ENCODE results near the gene MEGF8. TPM values are rescaled to one million over a fixed set of nuclear protein-coding genes. Genes with fewer than 3 reads are reported as not detected.

The MEGF8 gene
- total RNA-seq, 1 experiment from 2014 or later, result 7.7 TPM

- Histone ChIP-seq H3F3A (ENCODE audit: low read length, unreplicated experiment) (no peaks in the 10 kb centered on the region), H3K9me2 (replicated peaks; ENCODE audit: low read length) (no peaks in the 10 kb centered on the region), H3K36me3 (ENCODE audit: low read depth, low read length) (no peaks in the 10 kb centered on the region), H3K4me2 (ENCODE audit: low read length) (no peak overlapping the region), H4K20me1 (ENCODE audit: low read length) (no peaks in the 10 kb centered on the region), H3K27ac (ENCODE audit: low read length) (no peak overlapping the region), H3K4me3 (ENCODE audit: low read length) (no peak overlapping the region), H3K79me2 (ENCODE audit: low read length) (no peaks in the 10 kb centered on the region), H2AFZ (ENCODE audit: low read length) (no peak overlapping the region), H3K9ac (ENCODE audit: low read length) (no peak overlapping the region), H3K27me3 (ENCODE audit: low read length) (no peaks in the 10 kb centered on the region), H3K9me3 (ENCODE audit: low read length) (no peaks in the 10 kb centered on the region), H3K4me1 (ENCODE audit: insufficient read depth, low read length) (no peaks in the 10 kb centered on the region)
- DNase-seq (no peak), ATAC-seq (no peak)
- ChIA-PET POLR2A (ENCODE audit: unreplicated experiment) (no interaction called here), CTCF (no interaction called here)
- TF ChIP-seq, protein P1, sequence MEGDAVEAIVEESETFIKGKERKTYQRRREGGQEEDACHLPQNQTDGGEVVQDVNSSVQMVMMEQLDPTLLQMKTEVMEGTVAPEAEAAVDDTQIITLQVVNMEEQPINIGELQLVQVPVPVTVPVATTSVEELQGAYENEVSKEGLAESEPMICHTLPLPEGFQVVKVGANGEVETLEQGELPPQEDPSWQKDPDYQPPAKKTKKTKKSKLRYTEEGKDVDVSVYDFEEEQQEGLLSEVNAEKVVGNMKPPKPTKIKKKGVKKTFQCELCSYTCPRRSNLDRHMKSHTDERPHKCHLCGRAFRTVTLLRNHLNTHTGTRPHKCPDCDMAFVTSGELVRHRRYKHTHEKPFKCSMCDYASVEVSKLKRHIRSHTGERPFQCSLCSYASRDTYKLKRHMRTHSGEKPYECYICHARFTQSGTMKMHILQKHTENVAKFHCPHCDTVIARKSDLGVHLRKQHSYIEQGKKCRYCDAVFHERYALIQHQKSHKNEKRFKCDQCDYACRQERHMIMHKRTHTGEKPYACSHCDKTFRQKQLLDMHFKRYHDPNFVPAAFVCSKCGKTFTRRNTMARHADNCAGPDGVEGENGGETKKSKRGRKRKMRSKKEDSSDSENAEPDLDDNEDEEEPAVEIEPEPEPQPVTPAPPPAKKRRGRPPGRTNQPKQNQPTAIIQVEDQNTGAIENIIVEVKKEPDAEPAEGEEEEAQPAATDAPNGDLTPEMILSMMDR (conservative IDR thresholded peaks at IDR 0.05; ENCODE audit: low read depth, low read length), result no peak
- intact Hi-C loops (cut with micrococcal nuclease), result no loop called here
- no TSS peak for BruUV-seq (replicated peaks)
These were observed 19.9 kb downstream of the MEGF8 start for GRCh38 chr19:42345191-42345812.

DNA sequence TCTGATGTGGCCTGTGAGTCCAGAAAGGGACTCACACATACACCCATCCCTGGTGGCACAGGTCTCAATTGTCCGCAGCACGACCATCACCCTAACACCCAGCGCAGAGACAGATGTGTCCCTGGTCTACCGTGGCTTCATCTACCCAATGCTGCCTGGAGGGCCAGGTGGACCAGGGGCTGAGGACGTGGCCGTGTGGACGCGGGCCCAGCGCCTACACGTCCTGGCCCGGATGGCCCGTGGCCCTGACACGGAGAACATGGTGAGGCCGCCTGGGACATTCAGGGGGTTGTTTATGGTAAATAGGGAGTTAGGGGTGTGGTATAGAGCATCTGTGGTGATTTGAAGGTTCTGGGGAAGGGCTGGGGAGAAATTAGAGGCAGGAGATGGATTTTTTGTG, 22.8 kb downstream of the MEGF8 start:
- Histone ChIP-seq H3K9ac (ENCODE audit: low read length) (no peak overlapping the region), H3K9me2 (replicated peaks; ENCODE audit: low read length) (no peaks in the 10 kb centered on the region), H3F3A (ENCODE audit: low read length, unreplicated experiment) (no peaks in the 10 kb centered on the region), H4K20me1 (ENCODE audit: low read length) (no peaks in the 10 kb centered on the region), H3K4me2 (ENCODE audit: low read length) (no peak overlapping the region), H3K4me3 (ENCODE audit: low read length) (no peak overlapping the region), H3K4me1 (ENCODE audit: insufficient read depth, low read length) (no peaks in the 10 kb centered on the region), H2AFZ (ENCODE audit: low read length) (no peak overlapping the region), H3K9me3 (ENCODE audit: low read length) (no peaks in the 10 kb centered on the region), H3K36me3 (ENCODE audit: low read depth, low read length) (no peaks in the 10 kb centered on the region), H3K27me3 (ENCODE audit: low read length) (no peaks in the 10 kb centered on the region), H3K27ac (ENCODE audit: low read length) (no peak overlapping the region), H3K79me2 (ENCODE audit: low read length) (no peaks in the 10 kb centered on the region)
- ATAC-seq (no peak), DNase-seq (no peak)
- intact Hi-C loops (cut with micrococcal nuclease), result no loop called here
- ChIA-PET POLR2A (ENCODE audit: unreplicated experiment) (no interaction called here), CTCF (no interaction called here)
- TF ChIP-seq EZH2phosphoT487 (IDR thresholded peaks at IDR 0.05; ENCODE audit: borderline replicate concordance, low read length) (no peak), EZH2 (IDR thresholded peaks at IDR 0.05; ENCODE audit: low read length, unreplicated experiment) (no peak)
- TF ChIP-seq, protein P1 (conservative IDR thresholded peaks at IDR 0.05; ENCODE audit: low read depth, low read length), result no peak
- no TSS peak for BruUV-seq (replicated peaks)

DNA sequence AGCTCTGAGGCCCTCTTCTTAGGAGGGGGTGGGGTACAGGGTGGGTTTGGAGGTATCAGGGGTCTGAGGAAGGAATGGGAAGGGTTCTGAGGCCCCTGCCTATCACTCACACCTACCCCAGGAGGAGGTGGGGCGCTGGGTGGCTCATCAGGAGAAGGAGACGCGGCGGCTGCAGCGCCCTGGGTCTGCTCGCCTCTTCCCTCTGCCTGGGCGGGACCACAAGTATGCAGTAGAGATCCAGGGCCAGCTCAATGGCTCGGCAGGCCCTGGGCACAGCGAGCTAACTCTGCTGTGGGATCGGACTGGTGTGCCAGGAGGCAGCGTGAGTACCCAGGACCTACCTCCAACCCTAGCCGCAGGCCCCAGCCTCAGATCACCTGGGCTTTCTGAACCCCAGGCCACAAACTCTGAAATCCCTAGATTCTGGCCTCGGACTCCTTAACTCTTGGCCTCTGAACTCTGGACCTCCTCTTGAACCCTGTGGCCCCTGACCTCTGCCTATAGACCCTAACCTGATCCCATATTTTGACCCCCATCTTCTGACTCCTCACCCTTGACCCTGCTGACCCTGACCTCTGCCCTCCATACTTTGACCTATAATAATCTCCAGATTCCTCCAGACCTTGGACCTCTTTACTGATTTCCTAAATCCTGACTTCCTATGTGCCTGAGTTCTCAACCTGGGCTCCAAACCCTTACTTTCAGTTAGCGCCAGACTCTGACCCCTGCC, 24.1 kb downstream of the MEGF8 start:
- DNase-seq, result no peak
- H3K4me2 ChIP-seq (ENCODE audit: low read length), result no peak overlapping the region
- BruUV-seq (replicated peaks), result no TSS peak
- no peaks in the 10 kb centered on the region for H3K9me2 ChIP-seq (replicated peaks; ENCODE audit: low read length)
- H3K36me3 ChIP-seq (ENCODE audit: low read depth, low read length), result no peaks in the 10 kb centered on the region
- no peaks in the 10 kb centered on the region for H4K20me1 ChIP-seq (ENCODE audit: low read length)
- CTCF ChIA-PET, result no interaction called here
- TF ChIP-seq, protein P1 (conservative IDR thresholded peaks at IDR 0.05; ENCODE audit: low read depth, low read length), result no peak
- no peak for TF ChIP-seq EZH2phosphoT487 (IDR thresholded peaks at IDR 0.05; ENCODE audit: borderline replicate concordance, low read length)
- TF ChIP-seq EZH2 (IDR thresholded peaks at IDR 0.05; ENCODE audit: low read length, unreplicated experiment), result no peak
- H3K27ac ChIP-seq (ENCODE audit: low read length), result no peak overlapping the region
- H3K4me3 ChIP-seq (ENCODE audit: low read length), result no peak overlapping the region
- H3K27me3 ChIP-seq (ENCODE audit: low read length), result no peaks in the 10 kb centered on the region
- no peak overlapping the region for H2AFZ ChIP-seq (ENCODE audit: low read length)
- POLR2A ChIA-PET (ENCODE audit: unreplicated experiment), result no interaction called here
- no peak overlapping the region for H3K9ac ChIP-seq (ENCODE audit: low read length)
- no peak for ATAC-seq
- H3F3A ChIP-seq (ENCODE audit: low read length, unreplicated experiment), result no peaks in the 10 kb centered on the region
- H3K9me3 ChIP-seq (ENCODE audit: low read length), result no peaks in the 10 kb centered on the region
- no peaks in the 10 kb centered on the region for H3K79me2 ChIP-seq (ENCODE audit: low read length)
- intact Hi-C loops (cut with micrococcal nuclease), result no loop called here
- H3K4me1 ChIP-seq (ENCODE audit: insufficient read depth, low read length), result no peaks in the 10 kb centered on the region
